ENCODE measurements around the gene PLPPR5.

- TF ChIP-seq CTCF (conservative IDR thresholded peaks at IDR 0.05) (no peak), EZH2 (IDR thresholded peaks at IDR 0.05; ENCODE audit: low read depth) (no peak)
Measured at GRCh38 chr1:98865796-98866195, 138.9 kb downstream of the PLPPR5 start.
